ENCODE results near the gene TCERG1L. TPM values are rescaled to one million over a fixed set of nuclear protein-coding genes. Genes with fewer than 3 reads are reported as not detected.
"Not testable (repeated sequence)": the region's sequence is repeated elsewhere in the genome, so short reads cannot be mapped to it uniquely, and the experiment has no call there.

Gene TCERG1L
- total RNA-seq, 4 donors from 2014 or later, result not detected

DNA sequence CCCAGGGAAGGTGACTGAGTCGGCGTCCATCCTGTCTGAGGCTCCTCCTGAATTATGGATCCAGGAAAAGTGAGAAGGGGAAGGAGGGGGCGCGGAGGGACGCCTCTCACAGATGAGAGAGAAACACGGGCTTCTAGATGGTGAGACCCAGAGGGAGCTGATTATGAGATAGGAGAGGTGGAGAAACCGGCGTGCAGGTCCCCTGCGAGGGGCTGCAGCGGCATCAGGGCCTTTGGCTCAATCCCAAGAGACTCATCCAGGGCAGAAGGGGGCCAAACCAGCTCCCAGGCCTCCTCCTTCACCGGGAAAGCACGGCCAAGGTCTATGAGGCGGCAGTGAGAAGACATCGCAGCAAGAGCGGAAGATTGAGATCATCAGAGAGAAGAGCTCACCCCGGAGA is 70.8 kb downstream of the TCERG1L start:
- no peak for TF ChIP-seq POLR2A (IDR thresholded peaks at IDR 0.05)
- TF ChIP-seq, protein P1, sequence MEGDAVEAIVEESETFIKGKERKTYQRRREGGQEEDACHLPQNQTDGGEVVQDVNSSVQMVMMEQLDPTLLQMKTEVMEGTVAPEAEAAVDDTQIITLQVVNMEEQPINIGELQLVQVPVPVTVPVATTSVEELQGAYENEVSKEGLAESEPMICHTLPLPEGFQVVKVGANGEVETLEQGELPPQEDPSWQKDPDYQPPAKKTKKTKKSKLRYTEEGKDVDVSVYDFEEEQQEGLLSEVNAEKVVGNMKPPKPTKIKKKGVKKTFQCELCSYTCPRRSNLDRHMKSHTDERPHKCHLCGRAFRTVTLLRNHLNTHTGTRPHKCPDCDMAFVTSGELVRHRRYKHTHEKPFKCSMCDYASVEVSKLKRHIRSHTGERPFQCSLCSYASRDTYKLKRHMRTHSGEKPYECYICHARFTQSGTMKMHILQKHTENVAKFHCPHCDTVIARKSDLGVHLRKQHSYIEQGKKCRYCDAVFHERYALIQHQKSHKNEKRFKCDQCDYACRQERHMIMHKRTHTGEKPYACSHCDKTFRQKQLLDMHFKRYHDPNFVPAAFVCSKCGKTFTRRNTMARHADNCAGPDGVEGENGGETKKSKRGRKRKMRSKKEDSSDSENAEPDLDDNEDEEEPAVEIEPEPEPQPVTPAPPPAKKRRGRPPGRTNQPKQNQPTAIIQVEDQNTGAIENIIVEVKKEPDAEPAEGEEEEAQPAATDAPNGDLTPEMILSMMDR (IDR thresholded peaks at IDR 0.05), result no peak
- Histone ChIP-seq H3K27ac (no peak overlapping the region), H3K9me3 (no peaks in the 10 kb centered on the region), H3K36me3 (no peaks in the 10 kb centered on the region), H3K4me1 (no peaks in the 10 kb centered on the region), H3K27me3 (no peaks in the 10 kb centered on the region), H3K4me3 (no peak overlapping the region)
- peak in 1 of 3 donors; percentile 26 for DNase-seq

DNA sequence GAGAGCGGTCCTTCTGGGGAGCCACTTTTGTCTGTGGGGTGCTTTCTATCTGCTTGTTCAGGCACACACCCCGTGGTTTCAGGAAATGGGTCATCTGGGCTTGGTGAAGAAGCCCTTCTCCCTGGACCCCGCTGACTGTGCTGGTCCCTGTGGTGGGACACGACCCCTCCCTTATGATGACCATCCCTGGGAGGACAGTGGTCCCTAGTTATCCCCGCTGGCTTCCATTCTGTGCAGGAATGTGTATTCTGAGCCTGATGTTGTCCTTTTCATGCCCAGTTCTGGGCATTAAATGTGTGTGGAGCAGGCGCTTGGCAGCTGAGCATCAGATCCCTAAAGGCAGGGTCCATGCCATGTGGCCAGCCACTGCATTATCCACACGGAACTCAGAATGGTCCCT is 71.6 kb downstream of the TCERG1L start:
- TF ChIP-seq POLR2A (IDR thresholded peaks at IDR 0.05), result no peak
- TF ChIP-seq, protein P1 (IDR thresholded peaks at IDR 0.05), result no peak
- DNase-seq, result no peak
- Histone ChIP-seq H3K36me3 (no peaks in the 10 kb centered on the region), H3K4me3 (no peak overlapping the region), H3K27ac (no peak overlapping the region), H3K9me3 (no peaks in the 10 kb centered on the region), H3K4me1 (no peaks in the 10 kb centered on the region), H3K27me3 (no peaks in the 10 kb centered on the region)

DNA sequence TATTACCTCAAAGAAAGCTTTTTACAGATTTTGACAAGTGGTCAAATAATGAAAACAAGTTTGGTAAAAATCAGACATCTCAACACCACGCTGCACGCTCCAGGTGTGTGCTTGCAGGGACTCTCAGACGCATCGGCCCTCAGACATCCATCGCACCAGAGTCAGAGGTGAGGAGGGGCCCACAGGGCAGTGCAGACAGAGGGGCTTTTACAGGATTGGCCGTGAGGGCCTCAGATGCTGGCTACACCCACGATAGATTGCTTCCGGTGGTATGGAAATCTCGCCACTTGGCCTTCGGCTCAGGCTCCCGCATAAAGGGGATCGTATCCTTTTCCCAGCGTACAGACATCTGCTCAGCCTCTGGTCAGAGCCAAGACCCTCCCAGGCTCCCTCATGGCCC is 72.1 kb downstream of the TCERG1L start:
- Histone ChIP-seq H3K36me3 (no peaks in the 10 kb centered on the region), H3K27me3 (no peaks in the 10 kb centered on the region), H3K9me3 (no peaks in the 10 kb centered on the region), H3K4me1 (no peaks in the 10 kb centered on the region), H3K27ac (no peak overlapping the region), H3K4me3 (no peak overlapping the region)
- no peak for DNase-seq
- TF ChIP-seq, protein P1 (IDR thresholded peaks at IDR 0.05), result no peak
- TF ChIP-seq POLR2A (IDR thresholded peaks at IDR 0.05), result no peak

DNA sequence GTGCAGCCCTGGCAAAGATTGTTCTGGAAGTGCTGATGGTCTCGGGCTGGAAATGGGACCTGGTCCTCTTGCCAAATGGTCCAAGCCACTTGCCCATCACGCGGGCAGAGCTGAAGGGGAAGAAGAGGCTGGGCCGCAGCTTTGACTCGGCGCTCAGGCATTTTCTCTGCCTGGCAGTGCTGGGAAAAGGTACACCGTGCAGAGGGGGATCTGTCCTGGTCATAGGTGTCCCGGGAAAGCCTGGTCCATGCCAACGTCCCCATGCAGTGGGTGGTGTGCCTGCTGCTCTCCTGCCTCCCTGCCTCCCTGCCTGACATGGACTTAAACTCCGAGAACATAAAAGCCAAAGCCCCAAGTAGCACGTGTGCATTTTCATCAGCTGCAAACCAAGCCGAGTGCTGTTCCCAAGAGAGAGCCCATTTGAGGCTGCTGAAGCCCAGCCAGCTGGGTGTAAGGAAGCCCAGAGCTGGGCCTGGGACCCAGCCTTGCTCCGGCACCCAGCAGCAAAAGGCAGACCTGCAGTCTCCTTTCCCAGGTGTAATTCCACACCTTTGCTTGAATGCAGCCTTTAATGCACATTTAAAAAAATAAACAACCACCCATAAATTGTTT is 72.7 kb downstream of the TCERG1L start:
- H3K4me3 ChIP-seq, result no peak overlapping the region
- DNase-seq, result no peak
- H3K36me3 ChIP-seq, result no peaks in the 10 kb centered on the region
- H3K27me3 ChIP-seq, result no peaks in the 10 kb centered on the region
- no peaks in the 10 kb centered on the region for H3K4me1 ChIP-seq
- H3K27ac ChIP-seq, result no peak overlapping the region
- no peak for TF ChIP-seq POLR2A (IDR thresholded peaks at IDR 0.05)
- TF ChIP-seq, protein P1 (IDR thresholded peaks at IDR 0.05), result no peak
- no peaks in the 10 kb centered on the region for H3K9me3 ChIP-seq

DNA sequence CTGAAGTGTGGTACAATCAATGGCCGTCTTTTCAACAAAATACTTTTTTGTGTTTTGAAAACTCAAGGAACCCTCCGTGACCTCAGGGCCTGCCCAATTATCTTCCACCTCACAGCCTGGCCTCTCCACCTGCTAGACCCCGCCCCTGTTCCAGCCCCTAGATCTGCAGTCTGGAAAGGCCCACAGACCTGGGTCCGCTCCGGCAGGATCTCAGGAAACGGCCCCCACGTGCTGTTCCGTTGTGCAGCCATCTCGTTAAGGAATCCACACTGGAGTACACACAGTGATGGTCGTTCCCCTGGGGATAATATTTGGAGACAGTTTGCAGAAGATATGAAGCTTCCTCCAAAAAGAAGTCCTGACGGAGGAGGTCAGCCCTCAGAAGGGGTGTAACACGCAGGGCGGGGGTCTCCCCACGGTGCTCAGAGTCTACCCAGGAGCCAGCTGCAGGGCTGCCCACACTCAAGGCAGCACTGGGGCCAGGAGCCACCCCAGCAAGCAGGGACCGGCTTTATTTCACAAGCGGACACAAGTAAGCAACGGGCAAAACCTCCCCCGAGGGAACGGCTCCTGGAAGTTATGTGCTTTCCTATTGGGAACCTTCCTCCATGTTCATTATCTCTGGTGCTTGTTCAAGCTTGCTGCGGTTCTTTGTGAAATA is 73.4 kb downstream of the TCERG1L start:
- Histone ChIP-seq H3K27ac (no peak overlapping the region), H3K9me3 (no peaks in the 10 kb centered on the region), H3K4me1 (no peaks in the 10 kb centered on the region), H3K36me3 (no peaks in the 10 kb centered on the region), H3K27me3 (no peaks in the 10 kb centered on the region), H3K4me3 (no peak overlapping the region)
- DNase-seq, result no peak
- TF ChIP-seq POLR2A (IDR thresholded peaks at IDR 0.05), result no peak
- TF ChIP-seq, protein P1 (IDR thresholded peaks at IDR 0.05), result no peak

DNA sequence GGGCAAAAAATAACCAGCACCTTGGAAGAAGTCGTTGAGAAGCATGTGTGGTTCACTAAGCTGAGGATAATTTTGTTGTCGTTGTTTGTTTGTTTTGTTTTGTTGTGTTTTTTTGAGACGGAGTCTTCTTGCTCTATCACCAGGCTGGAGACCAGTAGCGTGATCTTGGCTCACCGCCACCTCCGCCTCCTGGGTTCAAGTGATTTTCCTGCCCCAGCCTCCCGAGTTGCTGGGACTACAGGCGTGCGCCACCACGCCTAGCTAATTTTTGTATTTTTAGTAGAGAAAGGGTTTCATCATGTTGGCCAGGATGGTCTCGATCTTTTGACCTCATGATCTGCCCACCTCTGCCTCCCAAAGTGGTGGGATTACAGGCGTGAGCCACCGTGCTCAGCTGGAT is 76.9 kb downstream of the TCERG1L start:
- not testable (repeated sequence) for H3K4me1 ChIP-seq, H3K27ac ChIP-seq, H3K4me3 ChIP-seq, H3K36me3 ChIP-seq, H3K27me3 ChIP-seq, DNase-seq, H3K9me3 ChIP-seq

All from Peyer's patch (tissue), 4 donors.